Coronary artery (tissue), 2 donors: Measurements from ENCODE around the gene CXXC1.
"Not testable (repeated sequence)": the region's sequence is repeated elsewhere in the genome, so short reads cannot be mapped to it uniquely, and the experiment has no call there.

Experiments used
- DNase-seq: peaks from one replicate; pipeline ENCODE4 v3.0.0-alpha.2; 2017; ENCODE audit warnings: low spot score
- H3K27ac ChIP-seq, 2 donors: fragments of 200-600 bp; sonication (generic); one replicate each; pipeline ENCODE4 v1.5.1; 2016 to 2019
- H3K4me3 ChIP-seq: fragments of 200-600 bp; sonication (generic); 2 replicates; pipeline ENCODE4 v1.5.1; 2016; ENCODE audit warnings: mild to moderate bottlenecking, moderate library complexity
- TF ChIP-seq, protein P1 (sequence below): fragments of 200-600 bp; sonication (generic); IDR thresholded peaks from one replicate; pipeline ENCODE4 v1.5.1; 2019; ENCODE audit warnings: antibody characterized with exemption

CXXC1 gene

DNA sequence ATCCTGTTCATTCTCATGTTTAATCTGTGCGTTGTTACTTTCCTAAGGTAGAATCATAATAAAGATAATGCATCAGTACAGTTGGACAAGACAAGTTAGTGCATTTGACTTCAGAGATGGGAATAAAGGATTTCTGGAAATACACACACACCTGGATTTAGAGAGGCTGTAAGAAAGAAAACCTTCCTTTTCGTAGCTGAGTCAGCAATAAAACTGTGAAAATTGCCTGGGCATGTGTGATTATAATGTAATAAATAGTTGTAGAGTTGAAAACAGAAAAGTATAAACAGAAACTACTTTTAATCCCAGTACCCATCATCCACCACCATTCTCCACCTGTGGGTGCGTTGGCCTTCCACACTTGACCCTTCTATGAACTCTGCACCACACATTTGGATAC lies 36.6 kb downstream of the CXXC1 start:
- no peak for DNase-seq
- H3K27ac ChIP-seq: no peak overlapping the region
- TF ChIP-seq, protein P1, sequence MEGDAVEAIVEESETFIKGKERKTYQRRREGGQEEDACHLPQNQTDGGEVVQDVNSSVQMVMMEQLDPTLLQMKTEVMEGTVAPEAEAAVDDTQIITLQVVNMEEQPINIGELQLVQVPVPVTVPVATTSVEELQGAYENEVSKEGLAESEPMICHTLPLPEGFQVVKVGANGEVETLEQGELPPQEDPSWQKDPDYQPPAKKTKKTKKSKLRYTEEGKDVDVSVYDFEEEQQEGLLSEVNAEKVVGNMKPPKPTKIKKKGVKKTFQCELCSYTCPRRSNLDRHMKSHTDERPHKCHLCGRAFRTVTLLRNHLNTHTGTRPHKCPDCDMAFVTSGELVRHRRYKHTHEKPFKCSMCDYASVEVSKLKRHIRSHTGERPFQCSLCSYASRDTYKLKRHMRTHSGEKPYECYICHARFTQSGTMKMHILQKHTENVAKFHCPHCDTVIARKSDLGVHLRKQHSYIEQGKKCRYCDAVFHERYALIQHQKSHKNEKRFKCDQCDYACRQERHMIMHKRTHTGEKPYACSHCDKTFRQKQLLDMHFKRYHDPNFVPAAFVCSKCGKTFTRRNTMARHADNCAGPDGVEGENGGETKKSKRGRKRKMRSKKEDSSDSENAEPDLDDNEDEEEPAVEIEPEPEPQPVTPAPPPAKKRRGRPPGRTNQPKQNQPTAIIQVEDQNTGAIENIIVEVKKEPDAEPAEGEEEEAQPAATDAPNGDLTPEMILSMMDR: no peak
- H3K4me3 ChIP-seq: no peak overlapping the region

DNA sequence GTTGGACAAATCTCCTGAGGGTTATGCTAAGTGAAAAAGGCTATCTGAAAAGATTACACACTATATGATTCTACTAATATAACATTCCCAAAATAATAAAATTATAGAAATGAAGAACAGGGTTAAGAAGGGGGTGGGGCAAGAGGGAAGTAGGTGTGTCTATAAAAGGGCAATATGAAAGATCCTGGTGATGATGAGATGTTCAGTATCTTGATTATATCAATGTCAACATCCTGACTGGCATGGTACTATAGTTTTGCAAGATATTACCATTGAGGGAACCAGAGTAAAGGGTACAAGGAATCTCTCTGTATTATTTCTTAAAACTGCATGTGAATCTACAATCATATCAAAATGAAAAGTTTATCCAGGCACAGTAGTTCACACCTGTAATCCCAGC lies 37.9 kb downstream of the CXXC1 start:
- no peak for DNase-seq

DNA sequence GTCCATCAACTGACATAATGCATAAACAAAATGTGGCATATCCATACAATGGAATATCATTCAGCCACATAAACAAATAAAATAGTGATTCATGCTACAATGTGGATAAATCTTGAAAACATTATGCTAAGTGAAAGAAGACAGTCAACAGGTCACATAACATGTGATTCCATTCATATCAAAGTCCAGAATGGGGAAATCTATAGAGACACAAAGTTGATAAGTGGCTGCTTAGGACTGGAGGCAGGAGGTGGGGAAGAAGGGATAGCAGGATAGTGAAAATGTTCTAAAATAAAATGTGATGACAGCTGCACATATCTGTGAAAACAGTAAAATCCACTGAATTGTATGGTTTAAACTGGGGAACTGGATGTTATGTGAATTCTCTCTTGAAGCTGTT lies 39.9 kb downstream of the CXXC1 start:
- Histone ChIP-seq H3K4me3 (no peak overlapping the region), H3K27ac (no peak overlapping the region)
- no peak for DNase-seq
- TF ChIP-seq, protein P1: no peak

More for the DNA sequence above, 37.9 kb downstream of the CXXC1 start:
- H3K4me3 ChIP-seq: no peak overlapping the region
- TF ChIP-seq, protein P1: no peak
- H3K27ac ChIP-seq: no peak overlapping the region

DNA sequence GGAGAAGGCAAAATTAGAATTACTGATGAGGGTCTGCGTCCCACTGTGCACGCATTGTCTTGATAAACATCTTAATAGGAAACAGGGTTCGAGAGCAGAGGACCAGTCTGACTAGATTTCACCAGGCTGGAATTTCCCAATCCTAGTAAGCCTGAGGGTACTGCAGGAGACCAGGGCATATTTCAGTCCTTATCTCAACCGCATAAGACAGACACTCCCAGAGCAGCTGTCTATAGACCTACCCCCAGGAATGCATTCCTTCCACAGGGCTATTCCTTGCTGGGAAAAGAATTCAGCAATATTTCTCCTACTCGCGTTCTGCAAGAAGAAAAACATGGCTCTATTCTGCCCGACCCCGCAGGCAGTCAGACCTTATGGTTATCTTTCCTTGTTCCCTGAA lies 45.7 kb downstream of the CXXC1 start:
- H3K4me3 ChIP-seq, DNase-seq, H3K27ac ChIP-seq: not testable (repeated sequence)

DNA sequence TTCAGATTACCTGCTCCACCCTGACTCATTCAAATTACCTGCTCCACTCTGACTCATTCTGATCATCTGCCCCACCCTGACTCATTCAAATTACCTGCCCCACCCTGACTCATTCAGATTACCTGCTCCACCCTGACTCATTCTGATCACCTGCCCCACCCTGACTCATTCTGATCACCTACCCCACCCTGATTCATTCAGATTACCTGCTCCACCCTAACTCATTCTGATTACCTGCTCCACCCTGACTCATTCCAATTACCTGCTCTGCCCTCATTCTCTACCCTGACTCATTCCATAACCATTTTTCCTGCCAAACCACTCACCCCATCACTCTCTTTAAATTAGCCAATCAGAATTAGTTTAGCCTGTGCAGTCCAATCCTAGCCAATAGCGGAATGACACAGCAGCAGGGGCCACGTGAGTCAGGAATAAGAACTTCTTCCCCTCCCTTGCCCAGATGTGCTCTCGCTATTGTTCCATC lies 47.4 kb downstream of the CXXC1 start:
- DNase-seq: no peak
- no peak overlapping the region for H3K4me3 ChIP-seq
- H3K27ac ChIP-seq: no peak overlapping the region
- TF ChIP-seq, protein P1: no peak

DNA sequence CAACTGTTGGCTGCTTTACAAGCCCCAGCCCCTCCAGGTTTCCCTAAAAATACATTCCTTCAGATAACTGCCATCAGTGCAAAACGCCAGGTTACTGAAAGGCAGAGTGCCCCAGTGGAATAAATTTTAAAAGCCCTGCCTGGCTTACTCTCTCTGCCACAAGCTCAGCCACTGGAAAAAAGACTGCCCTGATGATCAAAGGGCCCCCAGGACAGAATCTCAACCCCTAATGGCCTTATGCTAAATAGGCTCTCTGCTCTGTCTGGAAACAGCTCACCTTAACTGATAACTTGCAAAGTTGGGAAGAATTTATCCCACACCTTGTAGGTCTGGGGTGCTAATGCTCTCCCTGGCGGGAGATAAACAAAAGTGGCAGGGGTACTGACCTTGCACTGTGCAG lies 55.1 kb downstream of the CXXC1 start:
- TF ChIP-seq, protein P1: no peak
- no peak for DNase-seq
- H3K27ac ChIP-seq: no peak overlapping the region
- H3K4me3 ChIP-seq: no peak overlapping the region
